SK-N-SH (cell line): ENCODE measurements around the gene CUEDC1. TPM values are rescaled to one million over a fixed set of nuclear protein-coding genes. Genes with fewer than 3 reads are reported as not detected.

Experiments
- CTCF ChIA-PET: fragments of 300-600, 350-600 bp; formaldehyde crosslinking; extraction: SDS; loops from one replicate; lab custom pipeline; 2021; lab: Yijun Ruan, JAX
- POLR2A ChIA-PET: fragments of 350-600 bp; sonication (Branson Sonifier 250); formaldehyde crosslinking; extraction: SDS; loops from one replicate; lab custom pipeline; 2020; ENCODE audit warnings: antibody characterized with exemption, inconsistent platforms; lab: Yijun Ruan, JAX
- DNase-seq: peaks from one replicate; pipeline ENCODE4 v3.0.0; 2012
- H2AFZ ChIP-seq: fragments of 200-600 bp; sonication (generic); 2 replicates; pipeline ENCODE4 v1.8.1; 2016; ENCODE audit warnings: antibody characterized with exemption, mild to moderate bottlenecking, low read depth
- H3F3A ChIP-seq: fragments of 200-600 bp; sonication (generic); replicated peaks from 2 replicates; pipeline ENCODE3; 2016; ENCODE audit warnings: antibody characterized with exemption, mild to moderate bottlenecking; ENCODE audit not compliant: insufficient read depth
- H3K27ac ChIP-seq, 2 experiments: fragments of 200-500 bp in 1 of 2; fragments of 200-600 bp in 1 of 2; sonication (Bioruptor generic) in 1 of 2; sonication (generic), shearing (Covaris generic) in 1 of 2; 2 replicates each; pipeline versions ENCODE4 v1.5.1 to v1.6.1; 2014 to 2016; ENCODE audit warnings: low read depth in 2 of 2, inconsistent platforms in 1 of 2, low read length in 1 of 2, mild to moderate bottlenecking in 1 of 2, mixed read lengths in 1 of 2
- H3K27me3 ChIP-seq: fragments of 200-600 bp; sonication (generic), shearing (Covaris generic); 2 replicates; pipeline ENCODE4 v1.6.1; 2016; ENCODE audit warnings: mixed run types; ENCODE audit not compliant: insufficient read depth
- H3K36me3 ChIP-seq, 2 experiments: fragments of 200-500 bp in 1 of 2; fragments of 200-600 bp in 1 of 2; sonication (Bioruptor generic) in 1 of 2; sonication (generic) in 1 of 2; replicated peaks in 1 of 2; 2 replicates each; pipeline versions ENCODE3 to v1.5.1; 2014 to 2016; ENCODE audit warnings: low read length in 1 of 2, mild to moderate bottlenecking in 1 of 2; ENCODE audit not compliant: insufficient read depth in 2 of 2, control insufficient read depth in 1 of 2
- H3K4me1 ChIP-seq, 2 experiments: fragments of 200-500 bp in 1 of 2; fragments of 200-600 bp in 1 of 2; sonication (Bioruptor generic) in 1 of 2; sonication (generic), shearing (Covaris generic) in 1 of 2; 2 replicates each; pipeline versions ENCODE4 v1.5.1 to v1.6.1; 2014 to 2016; ENCODE audit warnings: low read depth in 1 of 2, low read length in 1 of 2, mixed run types in 1 of 2; ENCODE audit not compliant: insufficient read depth in 2 of 2, control insufficient read depth in 1 of 2
- H3K4me2 ChIP-seq: fragments of 200-600 bp; sonication (generic), shearing (Covaris generic); 2 replicates; pipeline ENCODE4 v1.6.1; 2017; ENCODE audit warnings: mixed run types
- H3K4me3 ChIP-seq, 2 experiments: fragments of 200-500 bp in 1 of 2; fragments of 200-600 bp in 1 of 2; sonication (Bioruptor generic) in 1 of 2; sonication (generic), shearing (Covaris generic) in 1 of 2; 2 replicates each; pipeline versions ENCODE4 v1.5.1 to v1.8.1; 2014 to 2016; ENCODE audit warnings: low read depth in 2 of 2, inconsistent platforms in 1 of 2, low read length in 1 of 2, mild to moderate bottlenecking in 1 of 2, mixed read lengths in 1 of 2, moderate library complexity in 1 of 2
- H3K79me2 ChIP-seq: fragments of 200-600 bp; sonication (generic); 2 replicates; pipeline ENCODE4 v1.8.1; 2017; ENCODE audit warnings: mild to moderate bottlenecking; ENCODE audit not compliant: insufficient read depth
- H3K9ac ChIP-seq: fragments of 200-600 bp; sonication (generic); 2 replicates; pipeline ENCODE4 v1.6.1; 2017; ENCODE audit warnings: mixed run types
- H3K9me2 ChIP-seq: fragments of 200-600 bp; sonication (generic); 2 replicates; pipeline ENCODE4 v1.6.1; 2017; ENCODE audit warnings: mixed run types
- H3K9me3 ChIP-seq: fragments of 200-600 bp; sonication (generic); 2 replicates; pipeline ENCODE4 v1.6.1; 2017; ENCODE audit warnings: mixed run types, mild to moderate bottlenecking, moderate library complexity
- H4K20me1 ChIP-seq: fragments of 200-600 bp; sonication (generic); 2 replicates; pipeline ENCODE4 v1.6.1; 2017; ENCODE audit warnings: mild to moderate bottlenecking, mixed run types; ENCODE audit not compliant: insufficient read depth
- ELF1 ChIP-seq: IDR thresholded peaks from 2 replicates; pipeline ENCODE4 v1.4.0; 2012
- IRF3 ChIP-seq: fragments of 150-350 bp; IDR thresholded peaks from 2 replicates; pipeline ENCODE4 v1.6.1; 2016; ENCODE audit warnings: mild to moderate bottlenecking, low read depth, low read length
- JUND ChIP-seq: IDR thresholded peaks from 2 replicates; pipeline ENCODE4 v1.4.0; 2012
- PBX3 ChIP-seq: IDR thresholded peaks from 2 replicates; pipeline ENCODE4; 2012
- REST ChIP-seq: IDR thresholded peaks from 2 replicates; pipeline ENCODE4 v1.6.1; 2012; ENCODE audit warnings: mild to moderate bottlenecking, low read depth, low read length, moderate library complexity
- SMC3 ChIP-seq: IDR thresholded peaks from 2 replicates; pipeline ENCODE4 v1.6.1; 2012; ENCODE audit warnings: low read depth, low read length, improper control_type of control experiment
- TEAD4 ChIP-seq: IDR thresholded peaks from 2 replicates; pipeline ENCODE4 v1.4.0; 2012; ENCODE audit warnings: mild to moderate bottlenecking, borderline replicate concordance; ENCODE audit not compliant: insufficient read depth
- YY1 ChIP-seq: IDR thresholded peaks from 2 replicates; pipeline ENCODE4 v1.4.0; 2012; ENCODE audit warnings: low read depth, mild to moderate bottlenecking
- WGBS: methylation state at CpG from one replicate; pipeline ENCODE4 v1.1.6; 2017; ENCODE audit warnings: low lambda C conversion rate; 5-methylcytosine and 5-hydroxymethylcytosine counted together
- polyA plus RNA-seq, 3 experiments: library from polyadenylated mRNA; depleted of rRNA; stranded (reverse); fragments of >200 nt; gene quantifications; 2 replicates each; pipeline ENCODE4 v1.2.3, GENCODE V29; 2012

CUEDC1 gene
- polyA plus RNA-seq, 1 of the 3 experiments (the other 2 are of a cell fraction) = 58.9 TPM

- TF ChIP-seq PBX3 = no peak
- no peak for TF ChIP-seq JUND
- TF ChIP-seq ELF1 = no peak
- TF ChIP-seq SMC3 = no peak
- no peak for TF ChIP-seq REST
- TF ChIP-seq YY1 = no peak
- TF ChIP-seq TEAD4 = no peak
- no peak for TF ChIP-seq IRF3
- Histone ChIP-seq H3F3A (peaks cover 33% of the 10 kb centered on the region), H3K9ac (peak overlapping the region; percentile 62), H3K27me3 (no peaks in the 10 kb centered on the region), H2AFZ (no peak overlapping the region), H3K36me3 (no peaks in the 10 kb centered on the region), H3K27ac (peak overlapping the region; percentile 73 to 86), H3K4me1 (peaks cover 40 to 44% of the 10 kb centered on the region in 2 experiments; a peak in 3 of 4 replicates), H3K9me2 (no peaks in the 10 kb centered on the region), H3K4me2 (no peak overlapping the region), H4K20me1 (no peaks in the 10 kb centered on the region), H3K4me3 (no peak overlapping the region), H3K79me2 (peaks cover 85% of the 10 kb centered on the region), H3K9me3 (no peaks in the 10 kb centered on the region)
- ChIA-PET CTCF (interaction anchor here (0.6 to 5.4 kb wide), 14 partner anchors 13 to 96 kb away, joined by 3 to 56 read pairs (median 4); partner anchors contain the start of gene CUEDC1), POLR2A (interaction anchor here (0.7 to 1.9 kb wide), 2 partner anchors 59 to 103 kb away, joined by 3 to 11 read pairs; partner anchors contain the start of gene SRSF1)
- 94% methylated on average over 7 of the region's 7 CpGs for WGBS
- DNase-seq = no peak
Observed at GRCh38 chr17:57903961-57904360, 51.3 kb downstream of the CUEDC1 start.
